GM19455 (cell line): Measurements from ENCODE around the gene ELK1.
"Not testable (repeated sequence)": the region's sequence is repeated elsewhere in the genome, so short reads cannot be mapped to it uniquely, and the experiment has no call there.

Experiments
- ATAC-seq: cut with Tn5 transposase; IDR thresholded peaks from one replicate; pipeline ENCODE4 v1.9.1; 2021; ENCODE audit not compliant: unreplicated experiment

The ELK1 gene

GRCh38 chrX:47612418-47612817, 37.9 kb downstream of the ELK1 start:
- no peak for ATAC-seq

DNA sequence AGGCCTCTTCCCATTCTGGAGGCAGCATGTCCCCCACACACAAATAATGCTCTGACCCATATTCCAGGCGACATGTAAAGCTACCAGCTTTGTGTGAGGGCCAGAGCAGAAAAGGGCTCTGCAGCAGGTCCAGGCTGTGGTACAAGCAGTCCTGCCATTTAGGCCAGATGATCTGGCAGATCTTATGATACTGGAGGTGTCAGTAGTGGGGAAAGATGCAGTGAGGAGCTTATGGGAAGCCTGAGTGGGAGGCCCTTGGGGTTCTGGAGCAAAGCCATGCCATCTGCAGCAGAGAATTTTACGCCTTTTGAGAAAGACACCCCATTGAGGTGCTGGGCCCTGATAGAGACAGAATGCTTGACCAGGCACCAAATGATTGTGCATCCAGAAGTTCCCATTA, 38.4 kb downstream of the ELK1 start:
- ATAC-seq = no peak

- no peak for ATAC-seq
Measured at GRCh38 chrX:47611489-47611888, 38.9 kb downstream of the ELK1 start.

GRCh38 chrX:47610511-47610910, 39.9 kb downstream of the ELK1 start:
- no peak for ATAC-seq

DNA sequence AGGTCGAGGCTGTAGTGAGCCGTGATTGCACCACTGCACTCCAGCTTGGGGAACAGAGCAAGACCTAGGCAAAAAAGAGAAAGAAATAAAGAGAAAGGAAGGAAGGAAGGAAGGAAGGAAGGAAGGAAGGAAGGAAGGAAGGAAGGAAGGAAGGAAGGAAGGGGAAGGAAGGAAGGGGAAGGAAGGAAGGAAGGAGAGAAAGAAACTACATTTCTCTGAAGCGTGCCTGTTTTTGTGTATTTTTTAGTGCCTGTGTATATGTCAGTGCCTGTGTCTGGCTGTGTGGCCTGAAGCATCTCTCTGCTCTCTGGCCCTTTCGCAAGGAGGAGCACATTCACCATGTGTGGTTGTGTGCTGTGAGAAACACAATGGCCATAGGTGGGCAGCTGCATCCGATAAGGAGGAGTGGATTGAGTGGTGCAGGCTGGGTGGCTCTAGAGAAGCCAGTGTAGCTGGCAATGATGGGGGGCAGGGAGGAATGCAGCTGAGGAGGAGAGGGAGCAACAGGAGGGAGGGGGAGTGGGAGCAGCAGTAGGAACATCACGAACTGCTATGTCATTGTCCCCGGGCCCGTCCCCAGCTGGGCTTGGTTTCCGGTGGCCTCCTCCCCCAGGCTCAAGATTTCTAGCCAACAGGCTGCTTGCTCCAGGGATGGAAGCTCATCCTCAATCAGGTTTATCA, 42.1 kb downstream of the ELK1 start:
- no peak for ATAC-seq

GRCh38 chrX:47607091-47607490, 43.3 kb downstream of the ELK1 start:
- ATAC-seq = no peak

GRCh38 chrX:47605024-47605423, 45.3 kb downstream of the ELK1 start:
- no peak for ATAC-seq

DNA sequence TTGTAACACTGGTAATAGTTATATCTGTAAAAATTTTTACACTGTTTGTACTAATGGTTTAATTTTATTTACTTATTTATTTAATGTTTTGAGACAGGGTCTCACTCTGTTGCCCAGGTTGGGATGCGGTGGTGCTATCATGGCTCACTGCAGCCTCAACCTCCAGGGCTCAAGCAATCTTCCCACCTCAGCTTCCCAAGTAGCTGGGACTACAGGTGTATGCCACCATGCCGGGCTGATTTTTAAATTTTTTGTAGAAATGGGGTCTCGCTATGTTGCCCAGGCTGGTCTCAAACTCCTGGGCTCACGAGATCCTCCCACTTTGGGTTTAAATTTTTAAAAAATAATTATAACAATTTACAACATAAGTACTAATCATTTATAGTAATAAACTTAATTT, 47.2 kb downstream of the ELK1 start:
- ATAC-seq = not testable (repeated sequence)

- no peak for ATAC-seq
Measured at GRCh38 chrX:47597222-47597621, 53.1 kb downstream of the ELK1 start.

GRCh38 chrX:47596256-47596655, 54.1 kb downstream of the ELK1 start:
- no peak for ATAC-seq

GRCh38 chrX:47595716-47596251, 54.6 kb downstream of the ELK1 start:
- ATAC-seq = no peak

GRCh38 chrX:47593522-47593921, 56.8 kb downstream of the ELK1 start:
- ATAC-seq = no peak

- no peak for ATAC-seq
Measured at GRCh38 chrX:47590984-47591383, 59.4 kb downstream of the ELK1 start.

DNA sequence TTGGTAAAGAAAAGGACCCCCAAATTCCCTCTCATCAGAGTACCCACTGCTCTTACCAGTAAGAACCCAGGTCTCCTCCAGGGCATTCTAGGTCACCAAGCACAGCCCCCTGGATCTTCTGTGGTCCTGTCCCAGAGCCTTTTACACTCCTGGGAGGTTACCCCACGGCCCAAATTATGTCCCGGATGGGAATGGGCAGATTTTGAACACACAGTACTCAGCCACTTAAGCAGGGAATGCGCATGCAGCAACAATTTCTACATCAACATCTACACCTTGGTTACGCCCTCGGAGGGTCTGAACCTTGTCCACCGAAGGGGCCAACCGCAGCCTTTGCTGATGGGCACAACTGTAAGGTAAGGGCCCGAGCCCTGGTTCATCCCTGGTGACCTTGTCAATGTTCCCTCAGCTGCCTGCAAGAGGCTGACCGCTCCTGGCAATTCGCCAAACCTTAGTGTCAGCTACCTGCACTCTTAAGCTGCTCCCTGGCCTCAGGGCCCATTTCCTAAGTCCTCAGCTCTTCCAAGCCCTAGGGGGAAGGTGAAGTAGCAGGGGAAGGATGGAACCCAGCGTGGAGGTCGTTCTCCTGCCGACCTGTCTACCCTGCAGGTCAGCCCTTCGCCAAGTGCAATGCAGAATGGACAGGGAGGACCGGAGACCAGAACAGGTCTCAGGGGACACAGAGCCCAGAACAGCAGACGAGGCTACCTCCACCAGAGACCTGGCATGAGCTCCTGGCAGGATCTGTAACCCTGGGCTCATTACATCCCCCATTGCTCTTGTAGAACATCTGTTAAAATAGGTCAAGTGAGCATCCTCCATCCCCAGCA, 62.2 kb downstream of the ELK1 start:
- no peak for ATAC-seq

DNA sequence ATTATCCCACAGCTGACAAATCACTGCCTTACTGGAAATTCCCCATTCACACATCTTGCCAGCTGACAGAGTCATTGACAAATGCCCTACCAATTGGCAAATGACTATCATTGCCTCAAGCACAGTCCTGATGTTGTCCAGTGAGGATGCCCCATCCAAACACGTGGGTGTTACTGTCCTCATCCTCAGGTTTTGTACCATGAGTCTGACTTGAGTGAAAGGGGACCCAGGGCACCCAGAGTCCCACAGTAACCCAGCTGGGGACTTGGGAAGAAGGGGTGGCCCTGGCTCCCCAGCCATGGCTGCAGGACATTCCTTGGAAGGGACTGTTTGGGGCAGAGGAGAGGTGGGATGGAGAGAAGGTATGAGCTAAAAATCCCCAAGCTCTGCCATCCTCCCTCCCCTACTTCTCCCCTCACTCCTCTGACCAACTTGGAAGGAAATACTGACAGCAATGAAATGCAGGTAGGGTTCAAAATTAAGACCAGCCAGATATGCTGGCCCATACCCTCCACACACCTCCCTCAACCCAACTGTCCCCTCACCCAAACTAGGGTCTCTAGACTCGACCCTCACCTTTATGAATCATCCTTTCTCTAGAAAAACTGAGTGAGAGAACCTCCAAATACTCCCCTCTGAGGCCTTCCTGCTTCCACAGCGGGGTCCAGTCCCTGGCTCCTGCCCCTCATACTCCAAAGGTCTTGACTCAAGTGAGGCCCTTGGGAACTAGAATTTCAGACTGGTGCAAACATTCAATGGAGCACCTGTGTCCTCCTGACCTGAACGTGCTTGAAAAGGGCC, 63.1 kb downstream of the ELK1 start:
- no peak for ATAC-seq

DNA sequence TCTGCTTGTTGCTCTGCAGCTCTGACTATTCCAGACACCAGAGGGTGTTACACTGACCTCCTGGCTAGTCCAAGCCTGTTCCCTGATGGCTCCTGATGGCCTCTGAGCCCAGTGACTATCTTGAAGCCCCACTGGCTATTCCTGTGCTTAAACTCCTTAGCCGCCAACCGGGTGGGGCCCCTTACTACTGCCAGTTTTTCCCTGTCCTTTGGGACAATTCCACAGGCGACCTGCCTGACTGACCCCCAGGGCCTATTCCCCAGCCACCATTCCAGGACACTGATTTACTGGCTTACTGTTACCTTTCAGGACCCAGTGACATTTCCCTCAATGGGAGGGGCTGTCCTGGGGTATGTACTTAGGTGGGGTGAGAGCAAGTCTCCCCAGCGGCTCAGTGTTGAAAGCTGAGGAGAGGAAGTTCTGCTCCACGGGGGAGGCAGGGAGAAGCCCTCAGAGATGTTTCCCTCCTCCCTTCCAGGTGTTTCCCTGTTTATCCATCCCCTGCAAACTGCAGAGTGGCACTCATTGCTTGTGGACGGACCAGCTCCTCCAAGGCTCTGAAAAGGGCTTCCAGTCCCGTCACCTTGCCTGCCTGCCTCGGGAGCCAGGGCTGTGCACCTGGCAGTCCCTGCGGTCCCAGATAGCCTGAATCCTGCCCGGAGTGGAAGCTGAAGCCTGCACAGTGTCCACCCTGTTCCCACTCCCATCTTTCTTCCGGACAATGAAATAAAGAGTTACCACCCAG, 64.1 kb downstream of the ELK1 start:
- no peak for ATAC-seq
